Natural killer cell (primary cell): Measurements from ENCODE around the gene ASIC1. TPM values are rescaled to one million over a fixed set of nuclear protein-coding genes. Genes with fewer than 3 reads are reported as not detected.

Source experiments
- ATAC-seq, 3 donors: fragments of 150-1000 bp in 2 of 3; fragments of 200-7000 bp in 1 of 3; cut with Tn5 transposase; 1 replicate in 1 of 3; 2 replicates in 2 of 3; pipeline ENCODE4 v1.10.0; 2021; ENCODE audit warnings: mild to moderate bottlenecking in 2 of 3, moderate library complexity in 2 of 3
- DNase-seq, 2 donors: peaks; one replicate each; pipeline versions ENCODE4 v3.0.0 to v3.0.0-alpha.2; 2013 to 2021; ENCODE audit warnings: mixed read lengths in 1 of 2
- H3K27ac ChIP-seq: one replicate; pipeline ENCODE4 v1.5.1; 2013; ENCODE audit warnings: mild to moderate bottlenecking, low read length
- H3K27me3 ChIP-seq: one replicate; pipeline ENCODE4 v1.6.1; 2013; ENCODE audit warnings: low read length; ENCODE audit not compliant: control insufficient read depth, insufficient read depth
- H3K36me3 ChIP-seq: one replicate; pipeline ENCODE4 v1.6.1; 2013; ENCODE audit warnings: low read length; ENCODE audit not compliant: control insufficient read depth, insufficient read depth
- H3K4me1 ChIP-seq: one replicate; pipeline ENCODE4 v1.6.1; 2013; ENCODE audit warnings: low read length; ENCODE audit not compliant: control insufficient read depth, insufficient read depth
- H3K4me3 ChIP-seq: one replicate; pipeline ENCODE4 v1.5.1; 2013; ENCODE audit warnings: low read length
- H3K9me3 ChIP-seq: one replicate; pipeline ENCODE4 v1.6.1; 2013; ENCODE audit warnings: low read length; ENCODE audit not compliant: control insufficient read depth, insufficient read depth
- H3K27ac Mint-ChIP-seq, 2 donors: one replicate each; pipeline ENCODE4 v1.8.0; 2022; ENCODE audit warnings: mild to moderate bottlenecking in 2 of 2, mixed read lengths in 2 of 2, moderate library complexity in 1 of 2
- H3K27me3 Mint-ChIP-seq, 2 donors: one replicate each; pipeline ENCODE4 v1.8.0; 2022; ENCODE audit warnings: low read depth in 2 of 2, mixed read lengths in 2 of 2
- H3K36me3 Mint-ChIP-seq: one replicate; pipeline ENCODE4 v1.8.0; 2022; ENCODE audit warnings: mixed read lengths
- H3K4me1 Mint-ChIP-seq, 2 donors: one replicate each; pipeline ENCODE4 v1.8.0; 2022; ENCODE audit warnings: mixed read lengths in 2 of 2
- H3K4me3 Mint-ChIP-seq: one replicate; pipeline ENCODE4 v1.8.0; 2022; ENCODE audit warnings: mild to moderate bottlenecking, moderate library complexity, mixed read lengths
- H3K9me3 Mint-ChIP-seq, 2 donors: one replicate each; pipeline ENCODE4 v1.8.0; 2022; ENCODE audit warnings: mixed read lengths in 2 of 2
- WGBS: methylation state at CpG from one replicate; pipeline ENCODE4 v1.1.7; 2013; ENCODE audit warnings: missing lambda C conversion rate; ENCODE audit not compliant: insufficient coverage; 5-methylcytosine and 5-hydroxymethylcytosine counted together
- intact Hi-C: fragments of 100-400 bp; cut with micrococcal nuclease; formaldehyde crosslinking; loops from one replicate; pipeline ENCODE4 v1.14.2; 2022
- total RNA-seq, 4 donors: library from RNA; stranded (reverse); fragments of 120-200 nt in 1 of 4; gene quantifications; one replicate each; pipeline versions ENCODE4 v1.2.3 to v1.2.4, GENCODE V29; 2013 to 2022
- TF ChIP-seq, protein P1 (sequence below): fragments of 200-600 bp; IDR thresholded peaks from one replicate; pipeline ENCODE4 v1.8.0; 2022; ENCODE audit warnings: antibody characterized with exemption

The ASIC1 gene
- total RNA-seq, 3 donors from 2014 or later (not counting 1 experiment from before 2014, with no cell fraction given) = 0.21 TPM; not detected in 2

DNA sequence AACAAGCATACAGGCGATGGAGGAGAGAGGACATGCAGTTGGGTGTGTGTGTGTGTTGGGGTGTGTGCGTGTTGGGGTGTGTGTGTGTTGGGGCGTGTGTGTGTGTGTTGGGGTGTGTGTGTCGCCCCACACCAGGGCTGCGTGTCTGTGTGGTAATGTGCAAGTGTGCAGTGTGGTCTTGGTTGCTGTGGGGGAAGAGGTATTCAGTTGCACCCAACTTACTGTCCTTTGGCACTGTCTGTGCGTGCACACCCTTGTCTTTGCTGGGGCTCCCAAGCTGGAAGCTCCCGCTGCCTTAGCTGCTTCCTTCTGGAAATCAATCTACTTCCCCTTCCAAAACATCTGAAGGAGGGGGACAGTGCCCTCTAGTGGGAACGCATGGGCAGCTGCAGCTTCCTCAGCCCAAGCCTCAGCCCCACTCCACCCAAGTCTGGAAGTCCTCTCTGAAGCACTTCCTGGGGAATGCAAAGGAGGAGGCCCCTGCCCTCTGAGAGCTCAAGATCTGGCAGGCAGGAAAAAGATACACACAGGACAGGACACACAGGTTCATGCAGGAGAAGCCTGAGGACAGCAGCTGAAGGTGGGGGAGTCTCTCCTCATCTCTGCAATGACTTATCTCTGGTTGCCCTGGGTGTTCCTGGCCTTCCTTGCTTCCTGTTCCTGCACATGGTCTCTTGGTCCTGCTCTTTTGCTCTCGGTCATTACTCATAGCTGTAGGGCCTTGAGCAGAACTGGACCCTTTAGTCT, 13.1 kb downstream of the ASIC1 start:
- intact Hi-C loops = loop anchor here (5.0 kb wide), 1 partner anchor 103 kb away; no protein-coding TSS in a partner anchor
- no peak overlapping the region for H3K27ac ChIP-seq
- no peak overlapping the region for H3K4me3 Mint-ChIP-seq
- no peak overlapping the region for H3K27ac Mint-ChIP-seq
- no peak overlapping the region for H3K4me3 ChIP-seq
- WGBS = 34% methylated on average over 9 of the region's 9 CpGs
- H3K27me3 Mint-ChIP-seq = no peaks in the 10 kb centered on the region
- TF ChIP-seq, protein P1, sequence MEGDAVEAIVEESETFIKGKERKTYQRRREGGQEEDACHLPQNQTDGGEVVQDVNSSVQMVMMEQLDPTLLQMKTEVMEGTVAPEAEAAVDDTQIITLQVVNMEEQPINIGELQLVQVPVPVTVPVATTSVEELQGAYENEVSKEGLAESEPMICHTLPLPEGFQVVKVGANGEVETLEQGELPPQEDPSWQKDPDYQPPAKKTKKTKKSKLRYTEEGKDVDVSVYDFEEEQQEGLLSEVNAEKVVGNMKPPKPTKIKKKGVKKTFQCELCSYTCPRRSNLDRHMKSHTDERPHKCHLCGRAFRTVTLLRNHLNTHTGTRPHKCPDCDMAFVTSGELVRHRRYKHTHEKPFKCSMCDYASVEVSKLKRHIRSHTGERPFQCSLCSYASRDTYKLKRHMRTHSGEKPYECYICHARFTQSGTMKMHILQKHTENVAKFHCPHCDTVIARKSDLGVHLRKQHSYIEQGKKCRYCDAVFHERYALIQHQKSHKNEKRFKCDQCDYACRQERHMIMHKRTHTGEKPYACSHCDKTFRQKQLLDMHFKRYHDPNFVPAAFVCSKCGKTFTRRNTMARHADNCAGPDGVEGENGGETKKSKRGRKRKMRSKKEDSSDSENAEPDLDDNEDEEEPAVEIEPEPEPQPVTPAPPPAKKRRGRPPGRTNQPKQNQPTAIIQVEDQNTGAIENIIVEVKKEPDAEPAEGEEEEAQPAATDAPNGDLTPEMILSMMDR = peak; percentile 85
- no peaks in the 10 kb centered on the region for H3K27me3 ChIP-seq
- no peaks in the 10 kb centered on the region for H3K36me3 ChIP-seq
- ATAC-seq = peak; percentile 60 to 68 (median 63)
- peaks cover 9% of the 10 kb centered on the region for H3K4me1 ChIP-seq
- no peaks in the 10 kb centered on the region for H3K9me3 ChIP-seq
- peaks cover 0 to 10% of the 10 kb centered on the region in 2 donors for H3K4me1 Mint-ChIP-seq
- H3K9me3 Mint-ChIP-seq = no peaks in the 10 kb centered on the region
- H3K36me3 Mint-ChIP-seq = no peaks in the 10 kb centered on the region
- peak; percentile 51 to 83 for DNase-seq

DNA sequence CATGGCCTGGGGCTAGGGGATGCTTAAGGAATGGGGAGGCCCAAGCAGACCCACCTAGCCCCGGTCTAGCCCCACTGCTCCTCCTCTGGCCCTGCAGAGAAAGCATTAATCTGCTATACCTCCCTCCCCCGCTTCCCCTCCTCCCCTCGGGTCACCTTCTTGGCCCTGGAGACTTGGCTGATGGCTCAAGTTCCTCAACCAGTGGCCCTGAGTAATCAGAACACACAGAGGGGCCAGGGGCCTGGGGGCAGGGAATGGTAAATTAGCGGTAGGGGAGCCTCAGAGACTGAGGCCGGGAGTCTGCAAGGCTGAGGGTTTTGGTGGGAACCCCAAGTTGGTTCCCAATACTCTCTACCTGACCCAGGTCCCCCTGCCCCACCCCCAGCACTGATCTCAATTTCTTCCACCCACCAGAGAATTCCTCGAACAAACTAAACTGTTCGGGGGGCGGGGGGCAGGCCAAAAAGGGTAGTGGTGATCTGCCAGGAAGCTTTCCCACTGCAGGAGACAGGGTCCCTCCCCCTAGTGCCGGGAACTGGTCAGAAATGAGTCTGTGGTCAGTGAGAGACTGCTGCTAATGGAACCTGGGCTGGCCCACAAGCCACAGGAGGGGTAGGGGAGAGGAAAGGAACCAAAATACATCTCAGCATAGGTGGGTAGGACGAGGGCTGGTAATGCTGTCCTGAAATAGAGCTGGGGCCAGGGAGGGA, 15.0 kb downstream of the ASIC1 start:
- Histone ChIP-seq H3K36me3 (no peaks in the 10 kb centered on the region), H3K4me1 (peaks cover 9% of the 10 kb centered on the region), H3K9me3 (no peaks in the 10 kb centered on the region), H3K4me3 (no peak overlapping the region), H3K27ac (no peak overlapping the region), H3K27me3 (no peaks in the 10 kb centered on the region)
- ATAC-seq (no peak), DNase-seq (no peak)
- intact Hi-C loops = loop anchor here (5.0 kb wide), 1 partner anchor 105 kb away; no protein-coding TSS in a partner anchor
- Mint-ChIP-seq H3K9me3 (no peaks in the 10 kb centered on the region), H3K4me1 (peaks cover 0 to 10% of the 10 kb centered on the region in 2 donors), H3K36me3 (no peaks in the 10 kb centered on the region), H3K27me3 (no peaks in the 10 kb centered on the region), H3K27ac (no peak overlapping the region), H3K4me3 (no peak overlapping the region)
- TF ChIP-seq, protein P1 = no peak
- 59% methylated on average over 9 of the region's 10 CpGs for WGBS

DNA sequence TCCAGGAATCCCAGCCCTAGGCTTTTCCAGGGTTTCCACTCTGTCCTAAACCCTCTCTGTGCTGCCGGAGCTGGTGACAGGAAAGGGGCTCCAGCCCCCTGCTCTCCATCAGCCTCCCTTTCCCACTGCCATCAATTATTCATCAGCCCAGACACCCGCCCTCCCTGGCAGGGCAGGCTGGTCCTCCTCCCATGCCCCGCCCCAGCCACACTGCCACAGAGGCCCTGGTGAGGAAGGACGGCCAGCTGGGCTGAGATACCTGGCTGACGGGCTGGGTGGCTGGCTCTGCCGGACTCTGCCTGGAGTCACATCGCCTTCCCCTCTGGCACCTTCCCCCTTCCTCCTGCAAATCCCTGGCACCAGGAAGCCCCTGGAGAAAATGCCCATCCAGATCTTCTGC, 15.8 kb downstream of the ASIC1 start:
- 85% methylated on average over 7 of the region's 7 CpGs for WGBS
- Histone ChIP-seq H3K36me3 (no peaks in the 10 kb centered on the region), H3K9me3 (no peaks in the 10 kb centered on the region), H3K4me1 (peaks cover 9% of the 10 kb centered on the region), H3K27me3 (no peaks in the 10 kb centered on the region), H3K4me3 (no peak overlapping the region), H3K27ac (no peak overlapping the region)
- ATAC-seq (no peak), DNase-seq (no peak)
- H3K36me3 Mint-ChIP-seq = no peaks in the 10 kb centered on the region
- H3K9me3 Mint-ChIP-seq = no peaks in the 10 kb centered on the region
- peaks cover 0 to 10% of the 10 kb centered on the region in 2 donors for H3K4me1 Mint-ChIP-seq
- TF ChIP-seq, protein P1 = no peak
- no peak overlapping the region for H3K4me3 Mint-ChIP-seq
- intact Hi-C loops = loop anchor here (5.0 kb wide), 1 partner anchor 106 kb away; no protein-coding TSS in a partner anchor
- H3K27me3 Mint-ChIP-seq = peaks cover 0 to 2% of the 10 kb centered on the region in 2 donors
- no peak overlapping the region for H3K27ac Mint-ChIP-seq
